PFSK-1 (cell line): ENCODE results near the gene KCNJ5.

Source experiments
- FOXP2 ChIP-seq: optimal IDR thresholded peaks from 2 replicates; pipeline ENCODE3; 2011; ENCODE audit warnings: borderline replicate concordance, control low read depth, inconsistent platforms; ENCODE audit not compliant: insufficient read depth; ENCODE audit errors: extremely low read length, extremely low read depth
- POLR2AphosphoS5 ChIP-seq: IDR thresholded peaks from 2 replicates; pipeline ENCODE4 v1.6.1; 2012; ENCODE audit warnings: low read depth, mild to moderate bottlenecking, control low read depth, low read length, moderate library complexity
- SIN3A ChIP-seq: IDR thresholded peaks from 2 replicates; pipeline ENCODE4 v1.6.1; 2012; ENCODE audit warnings: mild to moderate bottlenecking, low read length, moderate library complexity, borderline replicate concordance; ENCODE audit not compliant: insufficient read depth
- TAF1 ChIP-seq: IDR thresholded peaks from 2 replicates; pipeline ENCODE4 v1.6.1; 2012; ENCODE audit warnings: low read length, control low read depth, borderline replicate concordance; ENCODE audit not compliant: insufficient read depth
- TF ChIP-seq, protein P1 (sequence below), 2 experiments: IDR thresholded peaks; 2 replicates each; pipeline versions ENCODE4 v1.6.1 to v1.8.0; 2011 to 2012; ENCODE audit warnings: low read depth in 2 of 2, low read length in 2 of 2, control low read depth in 1 of 2, inconsistent platforms in 1 of 2, mild to moderate bottlenecking in 1 of 2, moderate library complexity in 1 of 2; ENCODE audit not compliant: insufficient read depth in 1 of 2

KCNJ5 gene

DNA sequence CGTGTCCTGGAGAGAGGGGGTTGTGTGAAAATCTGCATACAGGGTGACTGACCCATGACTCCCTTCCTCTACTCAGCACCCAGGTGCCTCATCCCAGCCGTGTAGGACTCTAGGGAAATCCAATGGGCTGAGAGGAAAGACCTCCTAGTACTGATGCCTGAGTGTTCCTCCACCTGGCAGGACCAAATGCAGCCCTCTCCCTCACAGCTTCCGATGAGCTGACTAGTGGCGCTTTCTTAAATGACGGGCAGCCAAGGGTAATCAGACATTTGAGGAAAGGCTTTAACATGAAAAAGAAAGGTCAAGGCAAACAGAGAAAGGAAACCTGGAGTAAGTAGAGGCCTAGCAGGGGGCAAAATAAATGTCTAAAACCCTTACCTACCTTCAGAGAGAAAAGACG is 19.1 kb upstream of the KCNJ5 start:
- TF ChIP-seq, protein P1, sequence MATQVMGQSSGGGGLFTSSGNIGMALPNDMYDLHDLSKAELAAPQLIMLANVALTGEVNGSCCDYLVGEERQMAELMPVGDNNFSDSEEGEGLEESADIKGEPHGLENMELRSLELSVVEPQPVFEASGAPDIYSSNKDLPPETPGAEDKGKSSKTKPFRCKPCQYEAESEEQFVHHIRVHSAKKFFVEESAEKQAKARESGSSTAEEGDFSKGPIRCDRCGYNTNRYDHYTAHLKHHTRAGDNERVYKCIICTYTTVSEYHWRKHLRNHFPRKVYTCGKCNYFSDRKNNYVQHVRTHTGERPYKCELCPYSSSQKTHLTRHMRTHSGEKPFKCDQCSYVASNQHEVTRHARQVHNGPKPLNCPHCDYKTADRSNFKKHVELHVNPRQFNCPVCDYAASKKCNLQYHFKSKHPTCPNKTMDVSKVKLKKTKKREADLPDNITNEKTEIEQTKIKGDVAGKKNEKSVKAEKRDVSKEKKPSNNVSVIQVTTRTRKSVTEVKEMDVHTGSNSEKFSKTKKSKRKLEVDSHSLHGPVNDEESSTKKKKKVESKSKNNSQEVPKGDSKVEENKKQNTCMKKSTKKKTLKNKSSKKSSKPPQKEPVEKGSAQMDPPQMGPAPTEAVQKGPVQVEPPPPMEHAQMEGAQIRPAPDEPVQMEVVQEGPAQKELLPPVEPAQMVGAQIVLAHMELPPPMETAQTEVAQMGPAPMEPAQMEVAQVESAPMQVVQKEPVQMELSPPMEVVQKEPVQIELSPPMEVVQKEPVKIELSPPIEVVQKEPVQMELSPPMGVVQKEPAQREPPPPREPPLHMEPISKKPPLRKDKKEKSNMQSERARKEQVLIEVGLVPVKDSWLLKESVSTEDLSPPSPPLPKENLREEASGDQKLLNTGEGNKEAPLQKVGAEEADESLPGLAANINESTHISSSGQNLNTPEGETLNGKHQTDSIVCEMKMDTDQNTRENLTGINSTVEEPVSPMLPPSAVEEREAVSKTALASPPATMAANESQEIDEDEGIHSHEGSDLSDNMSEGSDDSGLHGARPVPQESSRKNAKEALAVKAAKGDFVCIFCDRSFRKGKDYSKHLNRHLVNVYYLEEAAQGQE (IDR thresholded peaks at IDR 0.05; ENCODE audit: insufficient read depth in 1 of 2, low read depth in 2 of 2, low read length in 2 of 2) = no peak
- TF ChIP-seq TAF1 (no peak), FOXP2 (no peak), POLR2AphosphoS5 (no peak), SIN3A (no peak)

DNA sequence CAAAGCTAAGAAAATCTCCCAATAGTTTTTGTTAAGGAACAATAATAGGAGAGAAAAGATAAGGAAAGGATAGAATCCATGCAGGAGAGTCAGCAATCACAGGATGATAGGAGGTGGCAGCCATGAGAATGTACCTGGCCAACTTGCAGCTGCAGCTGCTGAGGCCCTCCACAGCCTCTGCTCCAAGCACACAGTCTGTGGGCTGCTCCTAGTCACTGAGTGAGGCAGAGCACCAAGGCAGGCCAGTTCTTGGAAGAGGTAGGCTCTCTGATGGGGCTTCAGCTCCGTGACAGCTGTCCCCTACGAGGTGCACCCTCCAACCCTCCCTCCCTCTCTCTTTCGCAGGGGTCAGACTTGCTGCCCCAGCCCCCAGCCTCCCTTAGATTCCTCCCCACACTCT is 18.6 kb upstream of the KCNJ5 start:
- TF ChIP-seq FOXP2 = no peak
- TF ChIP-seq POLR2AphosphoS5 = no peak
- no peak for TF ChIP-seq TAF1
- no peak for TF ChIP-seq SIN3A
- TF ChIP-seq, protein P1 (IDR thresholded peaks at IDR 0.05; ENCODE audit: insufficient read depth in 1 of 2, low read depth in 2 of 2, low read length in 2 of 2) = no peak

DNA sequence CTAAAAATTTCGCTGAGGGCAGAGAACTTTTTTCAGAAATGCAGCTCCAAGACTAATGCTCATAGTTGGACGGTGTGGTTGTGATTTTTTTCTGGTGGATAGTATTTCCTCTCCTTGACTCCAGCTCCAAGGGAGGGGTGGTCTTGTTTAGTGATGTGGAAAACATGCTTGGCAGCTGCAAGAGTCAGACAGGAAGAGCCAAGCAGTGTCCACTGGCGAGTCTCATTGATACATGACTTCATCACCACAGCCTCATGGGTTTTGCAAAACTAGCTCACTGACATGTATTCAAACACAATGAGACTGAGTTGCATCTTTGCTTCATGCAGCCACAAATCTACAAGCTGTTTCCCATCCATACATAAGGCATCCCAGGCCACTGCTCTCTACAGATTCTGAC is 16.7 kb upstream of the KCNJ5 start:
- TF ChIP-seq POLR2AphosphoS5 (no peak), FOXP2 (no peak), TAF1 (no peak), SIN3A (no peak)
- TF ChIP-seq, protein P1 (IDR thresholded peaks at IDR 0.05; ENCODE audit: insufficient read depth in 1 of 2, low read depth in 2 of 2, low read length in 2 of 2) = no peak

DNA sequence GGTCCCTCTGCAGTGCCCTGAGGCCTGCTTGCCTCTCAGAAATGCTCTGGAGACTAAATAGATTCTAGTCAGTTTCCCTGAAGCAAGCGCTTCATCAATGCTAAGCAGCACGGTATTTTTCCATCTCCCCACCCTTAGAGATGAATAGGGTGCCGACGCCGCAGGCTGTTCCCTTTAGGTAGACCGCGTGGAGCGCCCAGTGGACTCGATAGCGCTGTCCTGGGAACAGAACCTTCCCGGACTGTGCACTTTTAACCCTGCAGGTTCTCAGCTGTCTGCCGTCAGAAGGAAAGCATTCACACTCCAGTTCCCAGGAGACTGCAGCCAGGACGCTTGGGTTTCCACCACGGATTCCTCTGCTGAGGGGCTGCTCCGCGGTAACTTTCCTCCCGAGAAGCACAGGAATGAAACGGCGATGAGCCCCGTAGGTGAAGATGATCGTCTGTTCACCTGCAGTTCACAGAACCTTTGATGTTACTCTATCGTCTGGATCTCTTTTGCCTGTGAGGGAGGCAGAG is 15.0 kb upstream of the KCNJ5 start:
- TF ChIP-seq POLR2AphosphoS5 (no peak), SIN3A (no peak), TAF1 (no peak)
- TF ChIP-seq, protein P1 (IDR thresholded peaks at IDR 0.05; ENCODE audit: insufficient read depth in 1 of 2, low read depth in 2 of 2, low read length in 2 of 2) = no peak

DNA sequence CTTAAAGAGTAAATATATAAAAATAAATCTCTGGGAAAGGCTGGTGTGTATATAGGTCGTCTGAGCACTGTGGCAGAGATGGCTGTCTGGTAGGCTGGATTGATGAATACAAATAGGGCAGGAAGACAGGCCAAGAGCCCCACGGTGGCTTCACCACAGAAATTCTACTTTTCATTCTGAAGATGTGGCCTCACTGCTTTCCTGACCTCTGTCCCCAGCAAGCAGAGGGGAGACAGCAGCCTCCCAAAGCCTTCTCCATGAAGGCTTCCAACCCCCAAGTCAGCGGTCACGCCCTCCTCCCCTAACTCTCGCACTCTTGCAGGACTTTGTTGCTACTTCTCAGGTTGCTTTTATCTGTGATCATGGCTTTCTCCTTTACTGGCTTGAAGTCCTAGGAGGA is 13.4 kb upstream of the KCNJ5 start:
- no peak for TF ChIP-seq FOXP2
- TF ChIP-seq, protein P1 (IDR thresholded peaks at IDR 0.05; ENCODE audit: insufficient read depth in 1 of 2, low read depth in 2 of 2, low read length in 2 of 2) = no peak
- no peak for TF ChIP-seq POLR2AphosphoS5
- TF ChIP-seq TAF1 = no peak
- no peak for TF ChIP-seq SIN3A
